BE2C (cell line): ENCODE data around the gene S1PR1.
"Not testable (repeated sequence)": the region's sequence is repeated elsewhere in the genome, so short reads cannot be mapped to it uniquely, and the experiment has no call there.

Experiments used
- DNase-seq: peaks from one replicate; pipeline ENCODE4 v3.0.0-alpha.2; 2020
- H3K27me3 ChIP-seq: fragments of 250-450 bp; sonication (Bioruptor Pico); 2 replicates; pipeline ENCODE4 v1.5.1; 2020; ENCODE audit warnings: mild to moderate bottlenecking
- H3K36me3 ChIP-seq: fragments of 250-450 bp; sonication (Bioruptor Pico); 2 replicates; pipeline ENCODE4 v1.5.1; 2020; ENCODE audit warnings: mild to moderate bottlenecking
- H3K4me1 ChIP-seq: fragments of 250-450 bp; sonication (Bioruptor Pico); 2 replicates; pipeline ENCODE4 v1.5.1; 2020
- H3K4me3 ChIP-seq: 2 replicates; pipeline ENCODE4 v1.5.1; 2011; ENCODE audit warnings: low read depth, low read length
- H3K9me3 ChIP-seq: fragments of 250-450 bp; sonication (Bioruptor Pico); 2 replicates; pipeline ENCODE4 v1.5.1; 2020
- CTCF ChIP-seq: IDR thresholded peaks from 2 replicates; pipeline ENCODE4 v1.5.1; 2012; ENCODE audit warnings: mild to moderate bottlenecking, low read depth, low read length

Gene S1PR1

GRCh38 chr1:101203820-101204540, 32.8 kb upstream of the S1PR1 start:
- DNase-seq: peak; percentile 77
- H3K4me1 ChIP-seq: peaks cover 15% of the 10 kb centered on the region
- no peak overlapping the region; the same call in 1 of the 2 replicates for H3K4me3 ChIP-seq
- no peaks in the 10 kb centered on the region for H3K27me3 ChIP-seq
- H3K9me3 ChIP-seq: no peaks in the 10 kb centered on the region
- TF ChIP-seq CTCF: no peak
- no peaks in the 10 kb centered on the region for H3K36me3 ChIP-seq

- peak; percentile 45 for DNase-seq
- Histone ChIP-seq H3K9me3 (no peaks in the 10 kb centered on the region), H3K27me3 (no peaks in the 10 kb centered on the region), H3K36me3 (no peaks in the 10 kb centered on the region), H3K4me3 (no peak overlapping the region), H3K4me1 (peaks cover 15% of the 10 kb centered on the region)
- TF ChIP-seq CTCF: 0 out of 2 replicates have a peak, but pooled peaks have one; percentile 7
These were observed 31.4 kb upstream of the S1PR1 start for GRCh38 chr1:101205457-101205856.

GRCh38 chr1:101206139-101206538, 30.7 kb upstream of the S1PR1 start:
- H3K27me3 ChIP-seq, H3K36me3 ChIP-seq, H3K4me3 ChIP-seq, H3K9me3 ChIP-seq, DNase-seq: not testable (repeated sequence)
- H3K4me1 ChIP-seq: peaks cover 15% of the 10 kb centered on the region

GRCh38 chr1:101207271-101207670, 29.5 kb upstream of the S1PR1 start:
- not testable (repeated sequence) for H3K9me3 ChIP-seq, H3K4me3 ChIP-seq, DNase-seq, H3K36me3 ChIP-seq, H3K27me3 ChIP-seq
- peaks cover 15% of the 10 kb centered on the region for H3K4me1 ChIP-seq

GRCh38 chr1:101207891-101208290, 28.9 kb upstream of the S1PR1 start:
- peaks cover 15% of the 10 kb centered on the region for H3K4me1 ChIP-seq
- no peaks in the 10 kb centered on the region for H3K27me3 ChIP-seq
- no peaks in the 10 kb centered on the region for H3K9me3 ChIP-seq
- no peaks in the 10 kb centered on the region for H3K36me3 ChIP-seq
- TF ChIP-seq CTCF: no peak
- no peak for DNase-seq
- H3K4me3 ChIP-seq: no peak overlapping the region

GRCh38 chr1:101215363-101216011, 21.3 kb upstream of the S1PR1 start:
- H3K4me3 ChIP-seq: no peak overlapping the region
- H3K9me3 ChIP-seq: no peaks in the 10 kb centered on the region
- TF ChIP-seq CTCF: no peak
- H3K27me3 ChIP-seq: no peaks in the 10 kb centered on the region
- DNase-seq: no peak
- H3K4me1 ChIP-seq: no peaks in the 10 kb centered on the region; the same call in 1 of the 2 replicates
- no peaks in the 10 kb centered on the region for H3K36me3 ChIP-seq

- Histone ChIP-seq H3K9me3 (no peaks in the 10 kb centered on the region), H3K36me3 (no peaks in the 10 kb centered on the region), H3K4me1 (no peaks in the 10 kb centered on the region; the same call in 1 of the 2 replicates), H3K27me3 (no peaks in the 10 kb centered on the region), H3K4me3 (no peak overlapping the region)
- DNase-seq: no peak
- no peak for TF ChIP-seq CTCF
These were observed 20.2 kb upstream of the S1PR1 start for GRCh38 chr1:101216623-101217022.
